CD8-positive, alpha-beta memory T cell (primary cell): ENCODE results near the gene MCM8. TPM values are rescaled to one million over a fixed set of nuclear protein-coding genes. Genes with fewer than 3 reads are reported as not detected.
A peak's percentile ranks its signal among the peaks of the same experiment; 100 is the strongest.

Experiments
- CTCF ChIA-PET: fragments of 350-600 bp; sonication (Branson Sonifier 250); formaldehyde crosslinking; loops from one replicate; lab custom pipeline; 2021; ENCODE audit warnings: antibody characterized with exemption; lab: Charles Lee
- POLR2A ChIA-PET: fragments of 350-600 bp; sonication (Branson Sonifier 250); formaldehyde crosslinking; loops from one replicate; lab custom pipeline; 2021; ENCODE audit warnings: antibody characterized with exemption; lab: Charles Lee
- DNase-seq, 5 donors: peaks; one replicate each; pipeline versions ENCODE4 v3.0.0 to v3.0.0-alpha.2; 2020 to 2022; ENCODE audit warnings: mixed read lengths in 1 of 5
- H3K27ac ChIP-seq: one replicate; pipeline ENCODE4 v1.7.0; 2013; ENCODE audit warnings: low read depth, mild to moderate bottlenecking, low read length, moderate library complexity
- H3K27me3 ChIP-seq: 2 replicates; pipeline ENCODE4 v1.7.0; 2013; ENCODE audit warnings: low read length, mild to moderate bottlenecking; ENCODE audit not compliant: insufficient read depth, poor library complexity, severe bottlenecking
- H3K36me3 ChIP-seq: 2 replicates; pipeline ENCODE4 v1.7.0; 2013; ENCODE audit warnings: mild to moderate bottlenecking, low read length, moderate library complexity; ENCODE audit not compliant: insufficient read depth
- H3K4me1 ChIP-seq: 2 replicates; pipeline ENCODE4 v1.7.0; 2013; ENCODE audit warnings: mild to moderate bottlenecking, low read length, moderate library complexity; ENCODE audit not compliant: insufficient read depth
- H3K4me3 ChIP-seq: 2 replicates; pipeline ENCODE4 v1.7.0; 2013; ENCODE audit warnings: mild to moderate bottlenecking, low read length
- H3K9me3 ChIP-seq: 2 replicates; pipeline ENCODE4 v1.7.0; 2013; ENCODE audit warnings: mild to moderate bottlenecking, low read length
- H3K27ac Mint-ChIP-seq, 8 donors: one replicate each; pipeline ENCODE4 v1.8.0; 2020 to 2021; ENCODE audit warnings: mixed read lengths in 8 of 8, mild to moderate bottlenecking in 6 of 8, inconsistent platforms in 3 of 8, moderate library complexity in 3 of 8
- H3K27me3 Mint-ChIP-seq, 2 donors: one replicate each; pipeline ENCODE4 v1.8.0; 2020 to 2021; ENCODE audit warnings: mixed read lengths in 2 of 2, mild to moderate bottlenecking in 1 of 2, moderate library complexity in 1 of 2
- H3K36me3 Mint-ChIP-seq, 3 donors: one replicate each; pipeline ENCODE4 v1.8.0; 2020 to 2021; ENCODE audit warnings: mixed read lengths in 3 of 3, inconsistent platforms in 1 of 3, mild to moderate bottlenecking in 1 of 3
- H3K4me1 Mint-ChIP-seq, 3 donors: one replicate each; pipeline ENCODE4 v1.8.0; 2020 to 2021; ENCODE audit warnings: mixed read lengths in 3 of 3, inconsistent platforms in 1 of 3, mild to moderate bottlenecking in 1 of 3
- H3K4me3 Mint-ChIP-seq, 7 donors: one replicate each; pipeline ENCODE4 v1.8.0; 2020 to 2021; ENCODE audit warnings: mixed read lengths in 7 of 7, mild to moderate bottlenecking in 6 of 7, moderate library complexity in 4 of 7, inconsistent platforms in 2 of 7
- H3K9me3 Mint-ChIP-seq, 5 donors: one replicate each; pipeline ENCODE4 v1.8.0; 2020 to 2022; ENCODE audit warnings: mixed read lengths in 5 of 5, mild to moderate bottlenecking in 3 of 5, moderate library complexity in 2 of 5, inconsistent platforms in 1 of 5
- polyA plus RNA-seq: library from polyadenylated mRNA; unstranded; fragments of 300-500 nt; fragmentation: Illumina TruSeq; gene quantifications from one replicate; pipeline ENCODE4 v1.2.3, GENCODE V29; 2021
- total RNA-seq, 2 experiments: library from RNA; stranded (reverse); gene quantifications; one replicate each; pipeline ENCODE4 v1.2.3, GENCODE V29; 2021

The MCM8 gene
- 10 to 100 TPM; 31.9 to 33.8 TPM for total RNA-seq
- 0.35 TPM for polyA plus RNA-seq

GRCh38 chr20:5950271-5951031 lies at the start of gene MCM8, which contains the start of gene TRMT6:
MCM8 (plus strand) TSS chr20:5950652; CDS start chr20:5952016, 1,364 bp downstream.
TRMT6 (minus strand) TSS chr20:5950533; CDS start chr20:5950405, 128 bp downstream.
- Histone ChIP-seq H3K9me3 (no peaks in the 10 kb centered on the region), H3K36me3 (peaks cover 11% of the 10 kb centered on the region), H3K4me1 (peaks cover 32% of the 10 kb centered on the region), H3K4me3 (peak within 1 kb of the TSS; percentile 93), H3K27me3 (no peaks in the 10 kb centered on the region), H3K27ac (peak within 1 kb of the TSS; percentile 80)
- DNase-seq = peak; percentile 93 to 97 (median 96)
- CTCF ChIA-PET = no interaction called here
- Mint-ChIP-seq H3K4me3 (peak within 1 kb of the TSS; percentile 87 to 100 (median 95)), H3K4me1 (peaks cover 40 to 58% (median 54%) of the 10 kb centered on the region in 3 donors), H3K36me3 (peaks cover 0 to 67% (median 18%) of the 10 kb centered on the region in 3 donors), H3K27me3 (peaks cover 0 to 5% of the 10 kb centered on the region in 2 donors), H3K9me3 (peaks cover 0 to 2% (median 0%) of the 10 kb centered on the region in 5 donors), H3K27ac (peak within 1 kb of the TSS; percentile 88 to 99 (median 96))
- POLR2A ChIA-PET = no interaction called here

GRCh38 chr20:5900908-5901307 lies 49.5 kb upstream of the MCM8 start:
- no peak for DNase-seq
- Mint-ChIP-seq H3K27ac (no peak overlapping the region), H3K4me1 (no peaks in the 10 kb centered on the region), H3K36me3 (no peaks in the 10 kb centered on the region), H3K4me3 (no peak overlapping the region), H3K27me3 (peaks cover 9 to 43% of the 10 kb centered on the region in 2 donors), H3K9me3 (peaks cover 0 to 4% (median 0%) of the 10 kb centered on the region in 5 donors)
- Histone ChIP-seq H3K27ac (no peak overlapping the region), H3K27me3 (no peaks in the 10 kb centered on the region), H3K9me3 (no peaks in the 10 kb centered on the region), H3K4me1 (no peaks in the 10 kb centered on the region), H3K36me3 (no peaks in the 10 kb centered on the region), H3K4me3 (no peak overlapping the region)
- ChIA-PET CTCF (no interaction called here), POLR2A (no interaction called here)

GRCh38 chr20:5908981-5909380 lies 41.5 kb upstream of the MCM8 start:
- Mint-ChIP-seq H3K36me3 (no peaks in the 10 kb centered on the region), H3K9me3 (no peaks in the 10 kb centered on the region), H3K4me3 (no peak overlapping the region), H3K4me1 (peaks cover 6 to 16% (median 14%) of the 10 kb centered on the region in 3 donors), H3K27me3 (peaks cover 46 to 70% of the 10 kb centered on the region in 2 donors), H3K27ac (no peak overlapping the region)
- H3K27me3 ChIP-seq = peaks cover 11% of the 10 kb centered on the region
- POLR2A ChIA-PET = no interaction called here
- CTCF ChIA-PET = no interaction called here
- H3K4me1 ChIP-seq = no peaks in the 10 kb centered on the region
- H3K27ac ChIP-seq = no peak overlapping the region
- no peaks in the 10 kb centered on the region for H3K36me3 ChIP-seq
- no peaks in the 10 kb centered on the region for H3K9me3 ChIP-seq
- no peak overlapping the region for H3K4me3 ChIP-seq
- DNase-seq = no peak

GRCh38 chr20:5910186-5910585 lies 40.3 kb upstream of the MCM8 start:
- Histone ChIP-seq H3K9me3 (no peaks in the 10 kb centered on the region), H3K4me1 (no peaks in the 10 kb centered on the region), H3K36me3 (no peaks in the 10 kb centered on the region), H3K27me3 (peaks cover 11% of the 10 kb centered on the region), H3K27ac (no peak overlapping the region), H3K4me3 (no peak overlapping the region)
- ChIA-PET CTCF (no interaction called here), POLR2A (no interaction called here)
- H3K36me3 Mint-ChIP-seq = no peaks in the 10 kb centered on the region
- peak overlapping the region in 1 of 7 donors; percentile 6 for H3K4me3 Mint-ChIP-seq
- no peaks in the 10 kb centered on the region for H3K9me3 Mint-ChIP-seq
- peaks cover 41 to 70% of the 10 kb centered on the region in 2 donors for H3K27me3 Mint-ChIP-seq
- no peak overlapping the region for H3K27ac Mint-ChIP-seq
- no peak for DNase-seq
- H3K4me1 Mint-ChIP-seq = peaks cover 6 to 16% (median 14%) of the 10 kb centered on the region in 3 donors

- no peaks in the 10 kb centered on the region for H3K36me3 Mint-ChIP-seq
- Histone ChIP-seq H3K27me3 (peaks cover 11% of the 10 kb centered on the region), H3K27ac (no peak overlapping the region), H3K36me3 (no peaks in the 10 kb centered on the region), H3K4me1 (no peaks in the 10 kb centered on the region), H3K9me3 (no peaks in the 10 kb centered on the region), H3K4me3 (no peak overlapping the region)
- H3K9me3 Mint-ChIP-seq = no peaks in the 10 kb centered on the region
- H3K4me1 Mint-ChIP-seq = peaks cover 6 to 16% (median 14%) of the 10 kb centered on the region in 3 donors
- DNase-seq = no peak
- no peak overlapping the region for H3K27ac Mint-ChIP-seq
- peaks cover 34 to 49% of the 10 kb centered on the region in 2 donors for H3K27me3 Mint-ChIP-seq
- CTCF ChIA-PET = no interaction called here
- H3K4me3 Mint-ChIP-seq = no peak overlapping the region
- POLR2A ChIA-PET = no interaction called here
Observed at GRCh38 chr20:5913166-5913565, 37.3 kb upstream of the MCM8 start.

- Mint-ChIP-seq H3K4me3 (no peak overlapping the region), H3K9me3 (no peaks in the 10 kb centered on the region), H3K27ac (no peak overlapping the region), H3K4me1 (peaks cover 16 to 28% (median 25%) of the 10 kb centered on the region in 3 donors), H3K36me3 (no peaks in the 10 kb centered on the region), H3K27me3 (peaks cover 23 to 38% of the 10 kb centered on the region in 2 donors)
- Histone ChIP-seq H3K27ac (no peak overlapping the region), H3K27me3 (peaks cover 11% of the 10 kb centered on the region), H3K36me3 (no peaks in the 10 kb centered on the region), H3K9me3 (no peaks in the 10 kb centered on the region), H3K4me1 (peaks cover 10% of the 10 kb centered on the region), H3K4me3 (no peak overlapping the region)
- ChIA-PET CTCF (no interaction called here), POLR2A (no interaction called here)
- no peak for DNase-seq
Observed at GRCh38 chr20:5914859-5915258, 35.6 kb upstream of the MCM8 start.

GRCh38 chr20:5918856-5919625 lies 31.4 kb upstream of the MCM8 start:
- H3K27ac ChIP-seq = no peak overlapping the region
- peaks cover 10% of the 10 kb centered on the region for H3K4me1 ChIP-seq
- Mint-ChIP-seq H3K27ac (peak overlapping the region in 7 of 8 donors; percentile 1 to 57 (median 35)), H3K36me3 (no peaks in the 10 kb centered on the region), H3K4me3 (no peak overlapping the region), H3K4me1 (peaks cover 12 to 19% (median 17%) of the 10 kb centered on the region in 3 donors), H3K27me3 (peaks cover 4 to 30% of the 10 kb centered on the region in 2 donors), H3K9me3 (no peaks in the 10 kb centered on the region)
- no peak for DNase-seq
- H3K36me3 ChIP-seq = no peaks in the 10 kb centered on the region
- POLR2A ChIA-PET = no interaction called here
- CTCF ChIA-PET = interaction anchor here (1.2 kb wide), 1 partner anchor 10 kb away, joined by 3 read pairs; no protein-coding TSS in a partner anchor
- H3K9me3 ChIP-seq = no peaks in the 10 kb centered on the region
- no peaks in the 10 kb centered on the region for H3K27me3 ChIP-seq
- H3K4me3 ChIP-seq = no peak overlapping the region
